NCI-H2171 treated with DMSO at 0.1 percent for 48 hours (cell line): Measurements from ENCODE around the gene ABHD11.
"Not testable (repeated sequence)": the region's sequence is repeated elsewhere in the genome, so short reads cannot be mapped to it uniquely, and the experiment has no call there.

ENCODE experiments used
- DNase-seq: peaks from one replicate; lab custom pipeline; 2025; lab: John Stamatoyannopoulos, UW

The ABHD11 gene, protein sequence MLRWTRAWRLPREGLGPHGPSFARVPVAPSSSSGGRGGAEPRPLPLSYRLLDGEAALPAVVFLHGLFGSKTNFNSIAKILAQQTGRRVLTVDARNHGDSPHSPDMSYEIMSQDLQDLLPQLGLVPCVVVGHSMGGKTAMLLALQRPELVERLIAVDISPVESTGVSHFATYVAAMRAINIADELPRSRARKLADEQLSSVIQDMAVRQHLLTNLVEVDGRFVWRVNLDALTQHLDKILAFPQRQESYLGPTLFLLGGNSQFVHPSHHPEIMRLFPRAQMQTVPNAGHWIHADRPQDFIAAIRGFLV

DNA sequence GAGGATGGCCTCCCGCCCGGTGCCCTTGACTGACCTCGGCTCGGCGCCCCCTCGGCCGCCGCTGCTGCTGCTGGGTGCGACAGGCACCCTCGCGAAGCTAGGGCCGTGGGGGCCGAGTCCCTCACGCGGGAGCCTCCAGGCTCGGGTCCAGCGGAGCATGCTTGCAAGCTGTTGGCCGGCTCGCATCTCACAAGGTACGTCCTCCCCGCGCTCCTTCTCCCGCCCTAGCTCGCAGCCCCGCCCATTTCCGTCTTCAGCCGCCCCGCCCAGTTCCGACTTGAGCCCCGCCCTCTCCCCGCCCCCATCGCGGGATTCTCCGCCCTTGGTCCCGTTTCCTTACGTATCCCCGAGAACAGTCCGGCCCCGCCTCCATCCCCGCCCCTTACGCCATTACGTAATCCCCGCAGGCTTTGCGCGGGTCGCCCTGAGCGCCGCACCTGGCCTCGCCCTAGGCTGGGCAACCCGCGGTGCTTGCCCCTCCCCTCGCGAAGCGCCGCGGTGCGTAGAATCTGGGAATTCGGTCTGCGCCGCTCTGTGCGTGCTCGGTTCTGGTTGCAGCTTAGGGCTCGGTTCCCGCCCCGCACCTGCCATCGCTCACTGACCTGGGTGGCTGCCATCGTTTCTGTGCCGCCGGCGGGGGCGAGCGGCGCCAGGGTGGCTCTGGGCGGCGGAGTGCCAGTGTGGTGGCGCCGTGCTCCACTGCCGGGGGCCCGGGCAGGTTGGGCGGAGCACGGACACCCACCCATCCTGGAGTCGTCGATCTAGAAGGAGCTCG lies at the start of gene ABHD11:
Gene ABHD11, minus strand, starts transcription at position 191 of the 775 bp plus-strand sequence. Its CDS starts 32 bp downstream, at position 159.
- DNase-seq, result peak; percentile 95

GRCh38 chr7:73787786-73788048 lies 49.1 kb upstream of the ABHD11 start:
- not testable (repeated sequence) for DNase-seq

DNA sequence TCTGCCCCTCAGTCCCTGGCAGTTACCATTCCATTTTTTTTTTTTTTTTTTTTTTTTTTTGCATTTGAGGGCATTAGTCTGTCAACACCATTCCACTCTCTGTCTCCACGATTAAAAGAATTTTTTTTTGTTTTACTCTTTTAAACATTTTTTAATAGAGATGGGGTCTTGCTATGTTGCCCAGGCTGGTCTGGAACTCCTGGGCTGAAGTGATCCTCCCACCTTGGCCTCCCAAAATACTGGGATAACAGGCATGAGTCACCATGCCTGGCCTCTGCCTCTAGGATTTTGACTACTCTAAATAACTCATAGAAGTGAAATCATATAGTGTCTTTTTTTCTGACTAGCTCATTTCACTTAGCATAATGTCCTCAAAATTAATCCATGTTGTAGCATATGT lies 48.0 kb upstream of the ABHD11 start:
- no peak for DNase-seq

DNA sequence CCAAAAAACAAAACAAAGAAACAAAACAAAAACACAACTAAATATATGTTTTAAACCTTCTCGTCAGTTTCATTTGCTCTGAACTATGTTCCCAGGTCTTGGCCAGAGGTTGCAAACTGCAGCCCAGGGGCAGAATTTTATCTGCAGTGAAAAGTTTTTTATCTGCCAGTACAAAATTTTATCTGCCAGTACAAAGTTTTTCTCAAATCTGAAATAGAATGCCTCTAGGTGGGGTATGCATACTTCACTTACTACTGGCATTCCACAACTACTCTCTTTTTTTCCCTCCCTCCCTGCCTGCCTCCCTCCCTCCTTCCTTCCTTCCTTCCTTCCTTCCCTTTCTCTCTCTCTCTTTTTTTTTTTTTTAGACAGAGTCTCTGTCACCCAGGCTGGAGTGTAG lies 40.9 kb upstream of the ABHD11 start:
- no peak for DNase-seq

GRCh38 chr7:73778801-73779389 lies 40.3 kb upstream of the ABHD11 start:
- no peak for DNase-seq

GRCh38 chr7:73774923-73775322 lies 36.3 kb upstream of the ABHD11 start:
- peak; percentile 91 for DNase-seq

DNA sequence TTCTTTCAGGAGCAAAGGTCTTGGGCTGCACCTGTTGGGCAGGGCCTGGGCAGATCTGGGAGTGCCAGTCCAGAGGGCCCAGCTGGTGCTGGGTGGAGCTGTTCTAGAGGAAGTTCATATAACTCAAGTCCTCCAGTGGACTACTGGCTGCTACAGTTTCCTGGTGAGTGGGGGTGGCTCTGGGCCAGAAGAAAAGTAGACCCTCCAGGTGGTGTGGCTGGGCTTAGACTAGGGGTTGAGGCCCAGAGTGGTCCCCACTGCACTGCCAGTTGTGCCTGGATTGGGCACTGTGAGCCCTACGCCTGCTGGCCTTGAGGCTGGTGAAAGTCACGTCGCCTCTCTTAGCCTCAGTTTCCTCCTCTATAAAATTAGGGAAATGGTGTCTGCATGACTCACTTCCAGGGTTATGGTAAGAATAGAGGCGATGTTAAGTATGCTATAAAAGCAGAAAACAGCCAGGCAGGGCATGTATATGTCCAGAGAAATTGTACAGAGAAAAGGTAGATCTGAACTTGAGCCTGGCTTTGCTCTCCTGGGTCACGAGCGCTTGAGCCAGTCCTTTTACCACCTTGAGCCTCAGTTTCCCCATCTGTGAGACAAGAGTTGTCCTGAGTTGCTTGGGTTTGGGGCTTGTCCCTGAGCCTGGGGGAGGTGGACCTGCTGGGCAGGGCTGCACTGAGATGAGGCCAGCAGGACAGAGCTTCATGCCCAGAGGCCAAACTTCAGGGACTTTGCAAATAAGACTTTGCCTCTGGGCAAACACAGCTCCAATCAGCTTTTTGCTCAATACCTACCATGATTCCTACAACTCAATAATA lies 35.3 kb upstream of the ABHD11 start:
- no peak for DNase-seq

DNA sequence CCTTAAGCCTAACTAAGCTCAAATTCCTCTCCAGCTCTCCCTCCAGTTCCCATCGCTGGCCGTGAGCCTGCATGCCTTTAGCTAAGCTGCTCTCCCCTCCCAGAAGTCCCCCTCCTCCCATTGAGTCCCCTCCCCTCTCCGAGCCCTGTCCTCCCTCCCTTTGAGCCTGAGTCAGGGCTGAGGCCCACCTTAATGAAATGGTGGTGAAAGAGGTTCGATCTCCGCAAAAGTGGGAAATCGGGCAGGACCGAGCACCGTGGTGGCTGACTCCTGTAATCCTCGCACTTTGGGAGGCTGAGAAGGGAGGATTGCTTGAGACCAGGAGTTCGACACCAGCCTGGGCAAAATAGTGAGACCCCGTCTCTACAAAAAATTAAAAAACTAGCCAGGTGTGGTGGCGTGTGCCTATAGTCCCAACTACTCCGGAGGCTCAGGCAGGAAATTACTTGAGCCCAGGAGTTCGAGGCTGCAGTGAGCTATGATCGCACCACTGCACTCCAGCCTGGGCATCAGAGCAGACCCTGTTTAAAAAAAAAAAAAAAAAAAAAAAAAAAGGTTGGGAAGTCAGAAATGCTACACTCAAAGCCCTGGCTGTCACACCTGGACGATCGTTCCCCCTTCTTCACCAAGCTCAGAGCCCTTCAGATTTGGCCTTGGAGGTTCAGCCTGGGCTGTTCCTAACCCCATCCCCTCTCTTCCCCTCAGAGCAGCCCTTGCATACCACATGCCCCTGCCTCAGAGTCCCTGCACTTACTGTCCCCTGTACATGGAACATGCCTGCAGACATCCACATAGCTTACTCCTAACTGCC lies 32.5 kb upstream of the ABHD11 start:
- DNase-seq, result no peak

DNA sequence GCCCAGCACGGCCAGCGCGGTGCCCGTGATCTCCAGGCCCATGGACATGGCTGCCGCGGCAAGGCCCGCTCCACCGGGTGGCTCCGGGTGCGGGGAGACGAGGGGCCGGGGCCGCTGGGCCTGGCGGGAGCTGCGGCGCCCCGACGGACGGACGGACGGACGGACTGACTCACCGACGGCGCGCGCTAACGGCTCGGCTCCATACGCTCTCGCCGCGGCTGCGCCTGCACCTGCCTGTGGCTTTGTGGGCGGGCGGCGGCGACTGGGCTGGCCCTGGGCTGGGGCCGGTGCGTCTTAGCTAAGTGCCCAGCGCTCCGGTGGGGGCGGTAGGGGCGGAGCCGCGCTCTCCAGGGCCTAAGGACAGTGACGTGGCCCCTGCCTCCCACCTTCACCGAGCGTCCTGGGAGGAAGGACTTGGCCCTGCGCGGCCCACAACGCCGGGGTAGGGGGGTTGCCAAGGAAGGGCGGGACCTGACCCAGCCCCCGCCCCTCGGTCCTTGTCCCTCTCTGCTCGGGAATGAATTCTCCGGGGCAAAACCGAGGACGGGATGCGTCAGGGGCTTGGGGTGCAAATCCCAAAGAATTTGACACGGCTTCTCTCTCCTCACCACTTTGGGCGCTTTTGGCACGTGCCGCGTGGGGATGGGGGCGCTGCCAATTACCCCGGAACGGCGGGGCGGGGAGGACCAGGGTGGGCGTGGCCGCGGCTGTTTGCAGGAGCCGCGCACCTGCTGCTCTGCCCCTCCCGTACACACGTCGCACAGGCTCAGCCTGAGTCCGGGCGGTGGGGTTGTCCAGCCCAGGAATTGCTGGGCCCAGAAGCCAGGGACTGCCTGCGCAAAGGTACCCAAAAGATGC lies 31.6 kb upstream of the ABHD11 start, which contains the start of gene CLDN3:
Gene CLDN3, minus strand, starts transcription at position 269 of the 858 bp plus-strand sequence. Its CDS starts 221 bp downstream, at position 48.
- DNase-seq, result peak; percentile 55

GRCh38 chr7:73769481-73770001 lies 30.9 kb upstream of the ABHD11 start:
- DNase-seq, result no peak

DNA sequence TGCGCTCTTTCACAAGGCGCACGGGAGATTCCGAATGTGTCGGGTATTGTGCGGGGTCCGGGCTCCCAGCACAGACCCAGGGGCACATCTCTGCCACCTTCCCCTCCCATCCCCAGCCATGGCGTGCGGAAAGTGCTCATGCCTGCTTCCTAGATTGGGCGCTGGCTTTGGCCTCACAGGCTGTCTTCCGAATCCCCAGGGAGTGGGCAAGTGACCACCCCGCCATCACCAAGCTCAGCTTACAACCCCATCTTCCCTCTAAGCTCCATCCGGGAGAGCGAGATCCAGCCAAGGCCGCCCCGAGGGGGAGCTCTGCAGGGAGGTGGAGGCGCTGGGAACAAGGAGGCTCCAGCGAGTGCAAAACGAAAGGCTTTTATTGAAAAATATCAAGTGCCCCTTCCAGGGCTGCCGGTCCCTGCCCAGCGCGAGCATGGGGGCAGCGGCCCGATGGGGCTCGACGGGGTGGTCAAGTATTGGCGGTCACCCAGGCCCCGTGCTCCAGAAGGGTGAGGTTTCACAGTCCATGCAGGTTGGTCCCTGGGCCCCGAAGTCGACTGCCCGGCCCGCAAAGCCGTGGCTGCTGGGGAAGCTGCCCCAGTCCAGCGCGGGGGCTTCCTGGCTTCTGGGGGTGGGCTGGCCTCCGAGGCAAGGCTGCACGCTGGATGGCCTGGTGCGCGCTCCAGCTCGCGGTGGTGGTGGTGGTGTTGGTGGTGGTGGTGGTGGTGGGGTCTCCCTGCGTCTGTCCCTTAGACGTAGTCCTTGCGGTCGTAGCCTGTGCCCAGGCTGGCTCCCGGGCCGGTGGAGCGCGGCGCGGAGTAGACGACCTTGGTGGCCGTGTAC lies 30.3 kb upstream of the ABHD11 start:
- no peak for DNase-seq

GRCh38 chr7:73766556-73767229 lies 28.1 kb upstream of the ABHD11 start:
- no peak for DNase-seq

DNA sequence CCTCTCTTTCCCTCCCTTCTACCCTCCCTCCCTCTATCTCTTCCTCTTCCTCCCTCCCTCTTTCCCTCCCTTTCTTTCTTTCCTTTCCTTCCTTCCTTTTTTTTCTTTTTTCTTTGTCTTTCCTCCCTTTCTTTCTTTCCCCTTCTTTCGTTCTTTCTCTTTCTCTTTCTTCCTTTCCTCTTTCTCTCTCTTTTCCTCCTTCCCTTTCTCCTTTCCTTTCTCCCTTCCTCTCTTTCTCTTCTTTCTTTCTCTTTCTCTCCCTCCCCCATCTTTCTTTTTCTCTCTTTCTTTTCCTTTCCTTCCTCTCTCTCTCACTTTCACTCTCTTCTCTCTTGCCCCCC lies 24.0 kb upstream of the ABHD11 start:
- no peak for DNase-seq

- no peak for DNase-seq
These were observed 23.5 kb upstream of the ABHD11 start for GRCh38 chr7:73761854-73762658.

DNA sequence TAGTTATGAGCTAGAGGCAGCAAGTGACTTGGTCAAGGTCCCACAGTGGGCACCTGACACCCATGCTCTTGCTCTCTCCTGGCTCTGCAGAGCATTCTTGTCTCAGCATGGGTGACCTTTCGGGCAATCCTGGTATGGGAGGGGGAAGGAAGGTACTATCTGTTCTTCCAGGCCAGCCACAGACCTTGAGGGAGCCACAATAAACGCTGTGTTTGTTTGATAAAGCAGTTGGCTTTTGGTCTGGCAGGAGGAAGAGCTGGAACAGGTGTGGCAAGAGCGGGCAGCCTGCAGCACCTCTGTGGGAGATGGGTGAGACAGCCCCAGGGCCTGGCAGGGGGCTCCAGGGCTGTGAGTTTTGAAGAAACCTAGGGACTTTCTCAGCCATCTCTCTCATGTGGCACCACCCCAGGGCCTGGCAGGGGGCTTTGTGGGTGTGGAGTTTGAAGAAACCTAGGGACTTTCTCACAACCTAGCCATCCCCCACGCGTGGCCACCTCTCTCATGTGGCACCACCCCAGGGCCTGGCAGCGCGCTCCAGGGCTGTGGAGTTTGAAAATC lies 20.1 kb upstream of the ABHD11 start:
- DNase-seq, result no peak

DNA sequence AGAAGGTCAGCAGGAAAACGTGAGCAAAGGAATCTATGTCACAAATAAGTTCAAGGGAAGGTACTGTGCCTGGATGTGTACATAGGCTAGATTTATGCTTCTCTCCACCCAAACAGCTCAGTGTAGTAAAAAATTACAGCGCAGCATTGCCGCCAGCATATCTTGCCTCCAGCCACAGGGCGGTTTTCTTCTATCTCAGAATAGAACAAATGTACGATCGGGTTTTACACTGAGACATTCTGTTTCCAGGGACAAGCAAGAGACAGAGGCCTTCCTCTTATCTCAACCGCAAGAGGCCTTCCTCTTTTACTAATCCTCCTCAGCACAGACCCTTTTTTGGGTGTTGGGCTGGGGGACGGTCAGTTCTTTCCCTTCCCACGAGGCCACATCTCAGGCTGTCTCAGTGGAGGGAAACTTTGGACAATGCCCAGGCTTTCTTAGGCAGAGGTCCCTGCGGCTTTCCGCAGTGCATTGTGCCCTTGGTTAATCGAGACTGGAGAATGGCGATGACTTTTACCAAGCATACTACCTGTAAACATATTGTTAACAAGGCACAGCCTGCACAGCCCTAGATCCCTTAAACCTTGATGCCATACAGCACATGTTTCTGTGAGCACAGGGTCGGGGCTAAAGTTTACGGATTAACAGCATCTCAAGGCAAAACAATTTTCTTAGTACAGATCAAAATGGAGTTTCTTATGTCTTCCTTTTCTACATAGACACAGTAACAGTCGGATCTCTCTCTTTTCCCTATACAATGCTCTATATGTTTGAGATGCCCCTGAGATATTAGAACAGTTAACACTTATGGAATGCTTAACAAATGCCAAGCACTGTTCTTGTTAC lies 11.6 kb upstream of the ABHD11 start:
- no peak for DNase-seq

- peak; percentile 86 for DNase-seq
These were observed 7.8 kb upstream of the ABHD11 start for GRCh38 chr7:73746378-73746777.
